HepG2 (cell line): Measurements from ENCODE around the gene EMILIN3. TPM values are rescaled to one million over a fixed set of nuclear protein-coding genes. Genes with fewer than 3 reads are reported as not detected.

ENCODE experiments used
- ARNT2 ChIP-seq: sonication (generic); formaldehyde crosslinking; IDR thresholded peaks from 2 replicates; pipeline ENCODE4 v1.8.0; 2022; ENCODE audit warnings: mild to moderate bottlenecking, low read depth, missing genetic modification reagents, moderate library complexity
- CC2D1A ChIP-seq: sonication (generic); formaldehyde crosslinking; IDR thresholded peaks from 2 replicates; pipeline ENCODE4 v1.8.1; 2023; ENCODE audit warnings: mild to moderate bottlenecking, missing genetic modification reagents
- GABPA ChIP-seq, 2 experiments: IDR thresholded peaks; 2 replicates each; pipeline ENCODE4 v1.6.1; 2011 to 2016; ENCODE audit warnings: low read depth in 2 of 2, low read length in 1 of 2, missing biosample characterization in 1 of 2, missing genetic modification characterization in 1 of 2
- HHEX ChIP-seq: IDR thresholded peaks from 2 replicates; pipeline ENCODE4 v1.6.1; 2016; ENCODE audit warnings: control low read depth
- HMGA1 ChIP-seq: sonication (generic); formaldehyde crosslinking; conservative IDR thresholded peaks from 2 replicates; pipeline ENCODE4 v1.4.0; 2020; ENCODE audit warnings: missing genetic modification reagents
- ISL2 ChIP-seq: sonication (generic); formaldehyde crosslinking; IDR thresholded peaks from 2 replicates; pipeline ENCODE4 v1.5.0; 2020; ENCODE audit warnings: missing genetic modification reagents
- JUNB ChIP-seq: sonication (generic); formaldehyde crosslinking; IDR thresholded peaks from 2 replicates; pipeline ENCODE4 v1.8.0; 2022; ENCODE audit warnings: missing genetic modification reagents, mild to moderate bottlenecking, borderline replicate concordance
- NR2C2 ChIP-seq: sonication (generic); formaldehyde crosslinking; IDR thresholded peaks from 2 replicates; pipeline ENCODE4 v1.4.0; 2020; ENCODE audit warnings: missing genetic modification reagents, mild to moderate bottlenecking, moderate library complexity, borderline replicate concordance
- SIX1 ChIP-seq: sonication (generic); formaldehyde crosslinking; IDR thresholded peaks from 2 replicates; pipeline ENCODE4 v1.4.0; 2020; ENCODE audit warnings: missing genetic modification reagents, borderline replicate concordance
- ZNF160 ChIP-seq: sonication (generic); formaldehyde crosslinking; IDR thresholded peaks from 2 replicates; pipeline ENCODE4 v1.8.0; 2022; ENCODE audit warnings: mild to moderate bottlenecking, inconsistent platforms, missing genetic modification reagents
- ZNF367 ChIP-seq: sonication (generic); formaldehyde crosslinking; IDR thresholded peaks from 2 replicates; pipeline ENCODE4 v1.4.0; 2020; ENCODE audit warnings: missing genetic modification reagents, borderline replicate concordance
- ZNF556 ChIP-seq: sonication (generic); formaldehyde crosslinking; IDR thresholded peaks from 2 replicates; pipeline ENCODE4 v1.4.0; 2020; ENCODE audit warnings: mild to moderate bottlenecking, missing genetic modification reagents, borderline replicate concordance
- ZNF562 ChIP-seq: sonication (generic); formaldehyde crosslinking; IDR thresholded peaks from 2 replicates; pipeline ENCODE4 v1.8.0; 2022; ENCODE audit warnings: missing genetic modification reagents, borderline replicate concordance
- ZNF709 ChIP-seq: sonication (generic); formaldehyde crosslinking; IDR thresholded peaks from 2 replicates; pipeline ENCODE4 v1.5.0; 2020; ENCODE audit warnings: mild to moderate bottlenecking, missing genetic modification reagents
- ZNF816 ChIP-seq: sonication (generic); formaldehyde crosslinking; IDR thresholded peaks from 2 replicates; pipeline ENCODE4 v1.8.0; 2022; ENCODE audit warnings: missing genetic modification reagents, mild to moderate bottlenecking, borderline replicate concordance
- polyA plus RNA-seq, 8 experiments: library from polyadenylated mRNA; depleted of rRNA in 3 of 8; stranded (reverse) in 7 of 8; unstranded in 1 of 8; fragments of >200 nt; fragmentation: Illumina TruSeq in 4 of 8; extraction: Trizol in 4 of 8; gene quantifications; 2 replicates each; pipeline versions ENCODE4 v1.2.1 to v1.2.3, GENCODE V29; 2011 to 2016; ENCODE audit warnings: low read depth in 4 of 8, missing spikeins in 1 of 8, mixed read lengths in 1 of 8; ENCODE audit not compliant: insufficient read depth in 1 of 8
- total RNA-seq, 5 experiments: library from RNA; depleted of rRNA; stranded (reverse); fragments of >200 nt; fragmentation: Illumina TruSeq; extraction: Trizol; gene quantifications; 2 replicates each; pipeline ENCODE4 v1.2.3, GENCODE V29; 2016; ENCODE audit warnings: low read depth in 1 of 5
- TF ChIP-seq, protein P1 (sequence below): sonication (generic); formaldehyde crosslinking; IDR thresholded peaks from 2 replicates; pipeline ENCODE4 v1.4.0; 2020; ENCODE audit warnings: missing genetic modification reagents
- TF ChIP-seq, protein P2 (sequence below): IDR thresholded peaks from 2 replicates; pipeline ENCODE4 v1.6.1; 2012; ENCODE audit warnings: low read length, improper control_type of control experiment
- TF ChIP-seq, protein P3 (sequence below): sonication (generic); formaldehyde crosslinking; IDR thresholded peaks from 2 replicates; pipeline ENCODE4 v1.4.0; 2020; ENCODE audit warnings: low read depth, mild to moderate bottlenecking, missing genetic modification reagents
- TF ChIP-seq, protein P4 (sequence below): sonication (generic); formaldehyde crosslinking; IDR thresholded peaks from 2 replicates; pipeline ENCODE4 v1.8.1; 2023; ENCODE audit warnings: mild to moderate bottlenecking, inconsistent platforms, moderate library complexity, missing genetic modification reagents, borderline replicate concordance

The EMILIN3 gene
- total and polyA plus RNA-seq, 2 of the 13 experiments (the other 11 are each of a cell fraction or from before 2014, with no cell fraction given): 0.25 to 0.29 TPM

DNA sequence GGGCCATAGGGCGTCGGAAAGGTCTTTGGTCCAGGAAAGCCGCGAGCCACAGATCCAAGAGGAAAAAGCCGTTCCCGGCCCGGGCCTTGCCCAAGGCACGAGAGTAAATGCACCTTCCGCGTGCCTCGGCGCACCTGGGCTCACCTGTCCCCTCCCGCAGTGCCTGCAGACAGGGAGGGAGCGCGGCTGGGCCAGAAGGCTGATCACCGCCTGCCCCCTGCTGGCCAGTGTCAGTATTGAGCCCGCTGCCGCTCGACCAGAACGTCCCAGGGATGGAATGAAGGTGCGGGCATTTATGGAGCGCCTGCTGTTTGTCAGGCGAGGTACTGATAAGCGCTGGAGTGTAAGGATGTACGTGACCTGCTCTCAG, 26.7 kb downstream of the EMILIN3 start (continued):
- TF ChIP-seq, protein P1, sequence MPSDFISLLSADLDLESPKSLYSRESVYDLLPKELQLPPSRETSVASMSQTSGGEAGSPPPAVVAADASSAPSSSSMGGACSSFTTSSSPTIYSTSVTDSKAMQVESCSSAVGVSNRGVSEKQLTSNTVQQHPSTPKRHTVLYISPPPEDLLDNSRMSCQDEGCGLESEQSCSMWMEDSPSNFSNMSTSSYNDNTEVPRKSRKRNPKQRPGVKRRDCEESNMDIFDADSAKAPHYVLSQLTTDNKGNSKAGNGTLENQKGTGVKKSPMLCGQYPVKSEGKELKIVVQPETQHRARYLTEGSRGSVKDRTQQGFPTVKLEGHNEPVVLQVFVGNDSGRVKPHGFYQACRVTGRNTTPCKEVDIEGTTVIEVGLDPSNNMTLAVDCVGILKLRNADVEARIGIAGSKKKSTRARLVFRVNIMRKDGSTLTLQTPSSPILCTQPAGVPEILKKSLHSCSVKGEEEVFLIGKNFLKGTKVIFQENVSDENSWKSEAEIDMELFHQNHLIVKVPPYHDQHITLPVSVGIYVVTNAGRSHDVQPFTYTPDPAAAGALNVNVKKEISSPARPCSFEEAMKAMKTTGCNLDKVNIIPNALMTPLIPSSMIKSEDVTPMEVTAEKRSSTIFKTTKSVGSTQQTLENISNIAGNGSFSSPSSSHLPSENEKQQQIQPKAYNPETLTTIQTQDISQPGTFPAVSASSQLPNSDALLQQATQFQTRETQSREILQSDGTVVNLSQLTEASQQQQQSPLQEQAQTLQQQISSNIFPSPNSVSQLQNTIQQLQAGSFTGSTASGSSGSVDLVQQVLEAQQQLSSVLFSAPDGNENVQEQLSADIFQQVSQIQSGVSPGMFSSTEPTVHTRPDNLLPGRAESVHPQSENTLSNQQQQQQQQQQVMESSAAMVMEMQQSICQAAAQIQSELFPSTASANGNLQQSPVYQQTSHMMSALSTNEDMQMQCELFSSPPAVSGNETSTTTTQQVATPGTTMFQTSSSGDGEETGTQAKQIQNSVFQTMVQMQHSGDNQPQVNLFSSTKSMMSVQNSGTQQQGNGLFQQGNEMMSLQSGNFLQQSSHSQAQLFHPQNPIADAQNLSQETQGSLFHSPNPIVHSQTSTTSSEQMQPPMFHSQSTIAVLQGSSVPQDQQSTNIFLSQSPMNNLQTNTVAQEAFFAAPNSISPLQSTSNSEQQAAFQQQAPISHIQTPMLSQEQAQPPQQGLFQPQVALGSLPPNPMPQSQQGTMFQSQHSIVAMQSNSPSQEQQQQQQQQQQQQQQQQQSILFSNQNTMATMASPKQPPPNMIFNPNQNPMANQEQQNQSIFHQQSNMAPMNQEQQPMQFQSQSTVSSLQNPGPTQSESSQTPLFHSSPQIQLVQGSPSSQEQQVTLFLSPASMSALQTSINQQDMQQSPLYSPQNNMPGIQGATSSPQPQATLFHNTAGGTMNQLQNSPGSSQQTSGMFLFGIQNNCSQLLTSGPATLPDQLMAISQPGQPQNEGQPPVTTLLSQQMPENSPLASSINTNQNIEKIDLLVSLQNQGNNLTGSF (CRISPR knock-in tag): no peak
- TF ChIP-seq GABPA (IDR thresholded peaks at IDR 0.05; ENCODE audit: low read depth, low read length): no peak
- TF ChIP-seq GABPA (CRISPR knock-in tag; IDR thresholded peaks at IDR 0.05; ENCODE audit: low read depth): no peak
- TF ChIP-seq ZNF367 (CRISPR knock-in tag): no peak
- TF ChIP-seq, protein P2, sequence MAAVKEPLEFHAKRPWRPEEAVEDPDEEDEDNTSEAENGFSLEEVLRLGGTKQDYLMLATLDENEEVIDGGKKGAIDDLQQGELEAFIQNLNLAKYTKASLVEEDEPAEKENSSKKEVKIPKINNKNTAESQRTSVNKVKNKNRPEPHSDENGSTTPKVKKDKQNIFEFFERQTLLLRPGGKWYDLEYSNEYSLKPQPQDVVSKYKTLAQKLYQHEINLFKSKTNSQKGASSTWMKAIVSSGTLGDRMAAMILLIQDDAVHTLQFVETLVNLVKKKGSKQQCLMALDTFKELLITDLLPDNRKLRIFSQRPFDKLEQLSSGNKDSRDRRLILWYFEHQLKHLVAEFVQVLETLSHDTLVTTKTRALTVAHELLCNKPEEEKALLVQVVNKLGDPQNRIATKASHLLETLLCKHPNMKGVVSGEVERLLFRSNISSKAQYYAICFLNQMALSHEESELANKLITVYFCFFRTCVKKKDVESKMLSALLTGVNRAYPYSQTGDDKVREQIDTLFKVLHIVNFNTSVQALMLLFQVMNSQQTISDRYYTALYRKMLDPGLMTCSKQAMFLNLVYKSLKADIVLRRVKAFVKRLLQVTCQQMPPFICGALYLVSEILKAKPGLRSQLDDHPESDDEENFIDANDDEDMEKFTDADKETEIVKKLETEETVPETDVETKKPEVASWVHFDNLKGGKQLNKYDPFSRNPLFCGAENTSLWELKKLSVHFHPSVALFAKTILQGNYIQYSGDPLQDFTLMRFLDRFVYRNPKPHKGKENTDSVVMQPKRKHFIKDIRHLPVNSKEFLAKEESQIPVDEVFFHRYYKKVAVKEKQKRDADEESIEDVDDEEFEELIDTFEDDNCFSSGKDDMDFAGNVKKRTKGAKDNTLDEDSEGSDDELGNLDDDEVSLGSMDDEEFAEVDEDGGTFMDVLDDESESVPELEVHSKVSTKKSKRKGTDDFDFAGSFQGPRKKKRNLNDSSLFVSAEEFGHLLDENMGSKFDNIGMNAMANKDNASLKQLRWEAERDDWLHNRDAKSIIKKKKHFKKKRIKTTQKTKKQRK: no peak
- TF ChIP-seq CC2D1A (CRISPR knock-in tag): no peak
- TF ChIP-seq, protein P3, sequence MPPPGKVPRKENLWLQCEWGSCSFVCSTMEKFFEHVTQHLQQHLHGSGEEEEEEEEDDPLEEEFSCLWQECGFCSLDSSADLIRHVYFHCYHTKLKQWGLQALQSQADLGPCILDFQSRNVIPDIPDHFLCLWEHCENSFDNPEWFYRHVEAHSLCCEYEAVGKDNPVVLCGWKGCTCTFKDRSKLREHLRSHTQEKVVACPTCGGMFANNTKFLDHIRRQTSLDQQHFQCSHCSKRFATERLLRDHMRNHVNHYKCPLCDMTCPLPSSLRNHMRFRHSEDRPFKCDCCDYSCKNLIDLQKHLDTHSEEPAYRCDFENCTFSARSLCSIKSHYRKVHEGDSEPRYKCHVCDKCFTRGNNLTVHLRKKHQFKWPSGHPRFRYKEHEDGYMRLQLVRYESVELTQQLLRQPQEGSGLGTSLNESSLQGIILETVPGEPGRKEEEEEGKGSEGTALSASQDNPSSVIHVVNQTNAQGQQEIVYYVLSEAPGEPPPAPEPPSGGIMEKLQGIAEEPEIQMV: peak; percentile 88; the same call in 1 of the 2 replicates
- TF ChIP-seq ZNF816 (CRISPR knock-in tag): no peak
- no peak for TF ChIP-seq ZNF160
- TF ChIP-seq JUNB (CRISPR knock-in tag): no peak
- no peak for TF ChIP-seq HMGA1 (CRISPR knock-in tag)
- TF ChIP-seq HHEX (CRISPR knock-in tag): 0 out of 2 replicates have a peak, but pooled peaks have one; percentile 23
- TF ChIP-seq, protein P4, sequence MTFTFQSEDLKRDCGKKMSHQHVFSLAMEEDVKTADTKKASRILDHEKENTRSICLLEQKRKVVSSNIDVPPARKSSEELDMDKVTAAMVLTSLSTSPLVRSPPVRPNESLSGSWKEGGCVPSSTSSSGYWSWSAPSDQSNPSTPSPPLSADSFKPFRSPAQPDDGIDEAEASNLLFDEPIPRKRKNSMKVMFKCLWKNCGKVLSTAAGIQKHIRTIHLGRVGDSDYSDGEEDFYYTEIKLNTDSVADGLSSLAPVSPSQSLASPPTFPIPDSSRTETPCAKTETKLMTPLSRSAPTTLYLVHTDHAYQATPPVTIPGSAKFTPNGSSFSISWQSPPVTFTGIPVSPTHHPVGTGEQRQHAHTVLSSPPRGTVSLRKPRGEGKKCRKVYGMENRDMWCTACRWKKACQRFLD: no peak
- TF ChIP-seq ISL2 (CRISPR knock-in tag): no peak; the same call in 1 of the 2 replicates
- no peak; the same call in 1 of the 2 replicates for TF ChIP-seq SIX1 (CRISPR knock-in tag)
- TF ChIP-seq ZNF556: peak; percentile 70
- TF ChIP-seq ARNT2 (CRISPR knock-in tag): peak; percentile 4; the same call in 1 of the 2 replicates
- TF ChIP-seq NR2C2 (CRISPR knock-in tag): no peak
- TF ChIP-seq ZNF709 (CRISPR knock-in tag): 0 out of 2 replicates have a peak, but pooled peaks have one; percentile 72
- no peak for TF ChIP-seq ZNF562 (CRISPR knock-in tag)
